Stimulated activated naive CD4-positive, alpha-beta T cell treated with Interleukin-2 at 50 U/mL for 16 hours (primary cell): ENCODE data around the gene ENTPD7.

Experiments used
- DNase-seq: peaks from one replicate; lab custom pipeline; 2025; lab: John Stamatoyannopoulos, UW

The ENTPD7 gene

GRCh38 chr10:99648717-99649116 is 10.6 kb upstream of the ENTPD7 start:
- DNase-seq = no peak

- DNase-seq = no peak
Observed at GRCh38 chr10:99652800-99653390, 6.4 kb upstream of the ENTPD7 start.

GRCh38 chr10:99654390-99655175 is 4.7 kb upstream of the ENTPD7 start:
- no peak for DNase-seq

DNA sequence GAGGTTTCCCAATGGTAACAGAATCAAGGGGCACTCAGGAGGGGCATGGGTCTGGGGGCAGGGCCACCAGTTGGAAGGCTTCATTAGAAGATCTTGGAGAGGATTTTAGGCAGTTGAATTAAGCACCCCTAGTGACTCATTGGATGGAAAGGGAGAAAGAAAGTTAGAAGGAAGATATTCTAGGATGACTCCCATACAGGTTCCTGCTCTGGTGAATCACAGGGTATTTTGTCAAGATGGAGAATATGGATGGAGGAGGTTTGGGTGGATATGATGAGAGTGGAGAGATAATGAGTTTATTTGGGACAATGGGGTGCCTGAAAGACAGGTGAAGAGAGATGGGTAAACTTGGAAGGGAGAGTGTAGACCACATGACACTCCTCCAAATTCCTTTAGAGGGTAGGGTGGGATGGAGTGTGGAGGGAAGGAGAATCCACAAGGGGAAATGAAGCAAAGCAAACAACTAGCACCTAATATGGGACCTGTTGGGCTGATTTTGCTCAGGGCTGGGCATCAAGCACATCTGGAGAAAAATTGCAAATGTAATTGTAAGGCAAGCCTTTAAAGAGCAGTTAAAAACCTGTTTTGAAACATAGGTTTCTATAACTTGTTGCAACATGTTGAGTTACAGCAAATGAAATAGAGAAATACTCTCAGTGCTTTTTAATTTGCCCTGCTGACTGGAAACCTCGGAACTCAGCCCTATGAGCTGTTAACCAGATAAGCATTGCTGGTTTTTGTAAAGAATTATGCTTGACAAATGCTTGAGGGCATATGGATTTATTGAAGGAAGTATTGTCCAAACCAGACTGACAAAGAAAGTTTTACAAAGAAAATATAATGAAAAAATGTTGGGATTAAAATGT is 2.9 kb upstream of the ENTPD7 start:
- no peak for DNase-seq

GRCh38 chr10:99658622-99659030 is 683 bp upstream of the ENTPD7 start:
- peak; percentile 63 for DNase-seq

GRCh38 chr10:99659868-99660366 is 608 bp downstream of the ENTPD7 start:
- DNase-seq = no peak

GRCh38 chr10:99660662-99661376 is 1.5 kb downstream of the ENTPD7 start:
- DNase-seq = no peak

DNA sequence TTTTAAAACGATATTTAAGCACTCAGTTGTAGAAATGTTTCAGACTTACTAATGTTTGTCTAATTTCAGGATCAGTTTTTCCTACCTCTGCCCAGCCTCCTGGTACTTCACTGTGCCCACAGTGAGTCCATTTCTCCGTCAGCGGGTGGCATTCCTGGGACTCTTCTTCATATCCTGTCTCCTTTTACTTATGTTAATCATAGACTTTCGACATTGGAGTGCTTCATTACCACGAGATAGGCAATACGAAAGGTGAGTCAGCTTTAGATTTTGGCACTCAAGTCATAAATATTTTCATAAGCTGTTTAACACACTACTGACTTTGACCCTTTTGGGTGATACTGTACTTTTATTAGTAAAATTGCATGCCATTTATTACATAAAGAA is 2.1 kb downstream of the ENTPD7 start:
- no peak for DNase-seq

DNA sequence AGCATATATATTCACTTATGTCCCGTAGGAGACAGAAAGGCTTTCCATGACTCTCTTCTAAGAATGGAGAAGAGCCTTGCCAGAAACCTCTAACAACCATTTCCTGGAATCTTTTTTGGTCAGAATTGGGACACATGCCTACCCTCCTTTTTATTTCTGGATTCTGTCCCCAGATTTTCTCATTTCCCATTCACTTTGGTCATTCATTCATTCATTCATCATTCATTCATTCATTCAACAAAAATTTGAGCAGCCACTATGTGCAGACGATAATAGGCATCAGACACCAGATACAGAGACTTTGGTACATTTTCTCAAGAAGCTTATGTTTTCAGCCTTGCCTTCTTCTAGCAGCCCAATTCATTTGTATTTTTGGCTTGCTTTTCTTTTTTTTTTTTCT is 6.0 kb downstream of the ENTPD7 start:
- no peak for DNase-seq

DNA sequence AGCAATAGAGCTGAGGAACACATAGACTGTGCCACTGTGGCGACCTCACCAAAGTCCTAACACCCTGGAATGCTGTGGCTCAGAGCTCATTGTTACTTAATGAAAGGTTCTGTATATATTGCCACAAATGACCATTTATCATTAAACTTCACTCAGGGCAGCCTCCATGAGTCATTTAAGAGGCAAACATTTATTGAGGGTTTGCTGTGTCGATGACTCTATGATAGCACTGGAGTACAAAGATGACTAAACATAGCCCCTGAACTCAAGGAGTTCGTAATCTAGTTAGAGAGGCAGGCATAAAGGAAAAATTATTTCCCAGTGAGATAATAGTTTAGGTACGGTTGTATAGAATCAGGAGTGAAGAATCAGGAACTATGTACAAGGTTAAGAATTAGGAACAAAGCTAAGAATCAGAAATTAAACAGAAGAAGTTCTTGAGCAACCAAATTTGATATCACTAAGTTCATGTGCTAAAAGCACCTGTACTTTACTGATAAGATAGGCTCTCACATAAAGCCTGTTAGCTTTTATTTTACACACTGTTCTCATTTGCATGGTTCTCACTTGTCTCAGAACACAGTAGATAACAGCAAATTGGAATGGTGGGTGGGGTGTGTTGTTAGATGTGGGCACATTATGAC is 7.9 kb downstream of the ENTPD7 start:
- DNase-seq = no peak

GRCh38 chr10:99671386-99671785 is 12.1 kb downstream of the ENTPD7 start:
- DNase-seq = no peak

- DNase-seq = no peak
Observed at GRCh38 chr10:99672884-99673283, 13.6 kb downstream of the ENTPD7 start.

- no peak for DNase-seq
Observed at GRCh38 chr10:99673492-99673891, 14.2 kb downstream of the ENTPD7 start.

- DNase-seq = no peak
Observed at GRCh38 chr10:99674762-99675161, 15.5 kb downstream of the ENTPD7 start.

- DNase-seq = no peak
Observed at GRCh38 chr10:99676426-99676825, 17.1 kb downstream of the ENTPD7 start.

DNA sequence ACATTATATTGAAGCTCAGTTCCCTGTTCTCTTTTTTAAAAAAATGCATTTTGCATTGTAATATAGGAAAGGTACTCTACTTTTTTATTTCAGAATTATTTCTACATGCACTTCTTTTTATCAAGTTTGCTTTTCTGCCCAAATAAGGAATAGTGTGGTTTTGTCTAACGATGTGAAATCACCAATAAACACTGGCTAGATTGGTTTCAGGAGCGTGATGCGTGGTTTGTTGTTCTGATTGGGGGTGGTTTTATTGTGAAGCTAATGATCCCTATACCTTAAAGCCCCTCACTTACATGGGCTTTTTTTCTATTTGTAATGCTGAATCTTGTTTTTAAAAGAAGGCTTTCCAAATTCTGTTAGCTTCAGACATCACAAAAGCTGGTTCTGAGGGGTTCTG is 17.6 kb downstream of the ENTPD7 start:
- no peak for DNase-seq

GRCh38 chr10:99678921-99679320 is 19.6 kb downstream of the ENTPD7 start:
- no peak for DNase-seq

DNA sequence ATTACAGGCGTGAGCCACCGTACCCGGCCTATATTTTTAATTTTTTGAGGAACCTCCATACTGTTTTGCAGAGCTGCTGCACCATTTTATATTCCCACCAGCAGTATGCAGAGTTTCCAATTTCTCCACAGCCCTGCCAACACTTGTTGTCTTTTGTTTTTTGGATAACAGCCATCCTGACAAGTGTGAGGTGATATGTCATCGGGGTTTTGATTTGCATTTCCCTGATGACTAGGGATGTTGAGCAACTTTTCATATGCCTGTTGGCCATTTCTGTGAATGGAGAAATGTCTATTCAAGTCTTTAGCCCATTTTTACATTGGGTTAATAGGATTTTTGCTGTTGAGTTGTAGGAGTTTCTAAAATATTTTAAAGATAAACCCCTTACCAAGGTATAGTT is 22.2 kb downstream of the ENTPD7 start:
- DNase-seq = no peak

DNA sequence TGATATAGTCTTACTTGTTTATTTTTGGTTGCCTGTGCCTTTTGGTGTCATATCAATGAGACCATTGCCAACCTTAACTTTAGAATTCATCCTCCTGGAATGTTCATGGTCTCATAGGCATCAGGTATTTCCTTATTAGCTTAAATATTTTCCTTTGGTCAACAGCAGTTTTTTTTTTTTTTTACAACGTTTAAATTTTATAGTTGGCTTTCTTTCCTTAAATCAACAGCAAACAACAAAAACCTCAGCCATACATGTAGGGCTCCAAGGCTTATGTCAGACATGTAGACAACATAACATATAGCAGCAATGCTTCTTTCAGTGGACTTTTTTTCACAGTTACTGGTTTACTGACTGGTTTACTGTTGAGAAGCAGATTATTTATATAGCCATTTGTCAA is 22.7 kb downstream of the ENTPD7 start:
- DNase-seq = no peak

DNA sequence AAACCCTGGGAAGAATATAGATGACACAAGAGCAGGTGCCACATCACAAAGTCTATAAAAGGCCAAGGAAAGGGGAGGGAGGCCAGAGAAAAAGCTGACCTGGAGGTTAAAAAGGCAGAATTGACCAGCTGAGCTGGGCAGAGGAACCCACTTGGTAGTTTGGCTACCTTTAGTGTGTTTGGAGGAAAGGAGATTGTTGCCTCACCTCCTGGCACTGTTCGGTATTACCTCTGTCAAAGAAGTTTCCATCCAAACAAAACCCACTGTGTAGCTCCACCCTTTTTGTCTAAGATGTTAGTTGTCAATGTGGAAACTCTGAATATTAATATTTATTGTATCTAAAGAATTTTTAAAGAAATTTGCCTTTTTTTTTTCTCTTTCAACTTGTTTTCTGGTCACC is 23.4 kb downstream of the ENTPD7 start:
- no peak for DNase-seq

- no peak for DNase-seq
Observed at GRCh38 chr10:99685597-99685967, 26.3 kb downstream of the ENTPD7 start.

DNA sequence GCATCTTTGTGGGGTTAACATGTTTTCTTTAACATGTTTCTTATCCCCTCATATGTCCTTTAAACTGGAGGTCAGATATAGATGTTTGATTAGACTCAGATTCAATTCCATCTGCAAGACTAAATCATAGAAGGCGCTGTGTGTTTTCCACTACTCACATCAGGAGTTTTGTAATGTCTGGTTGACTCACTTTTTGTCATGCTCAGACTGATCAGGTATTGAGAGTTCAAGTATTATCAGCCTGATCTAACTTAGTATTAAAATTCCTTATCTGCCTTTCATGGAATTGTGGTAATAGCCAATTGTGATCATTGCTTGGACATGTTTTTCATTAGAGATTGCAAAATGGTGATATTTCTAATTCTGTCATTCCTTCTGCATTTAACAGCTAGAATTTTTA is 30.2 kb downstream of the ENTPD7 start:
- DNase-seq = no peak
